ENCODE measurements around the gene INTS11.
A peak's percentile ranks its signal among the peaks of the same experiment; 100 is the strongest.

INTS11 gene

GRCh38 chr1:1308756-1309250 lies 15.7 kb downstream of the INTS11 start:
- TF ChIP-seq CTCF (conservative IDR thresholded peaks at IDR 0.05; ENCODE audit: low read depth, low read length) = no peak
- DNase-seq (ENCODE audit: low read depth) = no peak
- peak overlapping the region; percentile 48 for H3K4me3 ChIP-seq (ENCODE audit: low read length)

- no peak for TF ChIP-seq CTCF (conservative IDR thresholded peaks at IDR 0.05; ENCODE audit: low read depth, low read length)
- H3K4me3 ChIP-seq (ENCODE audit: low read length) = peak within 1 kb of the TSS; percentile 61
These were observed 16.3 kb downstream of the INTS11 start, which contains the start of the genes ACAP3 and PUSL1 for GRCh38 chr1:1307923-1308755. TSS of gene ACAP3 (minus strand) at chr1:1307930. CDS start at chr1:1307815, 115 bp downstream. TSS of gene PUSL1 (plus strand) at chr1:1308597. CDS start at chr1:1308644, 47 bp downstream.

GRCh38 chr1:1307261-1307922 lies 17.1 kb downstream of the INTS11 start:
- no peak for DNase-seq (ENCODE audit: low read depth)
- peak overlapping the region; percentile 61 for H3K4me3 ChIP-seq (ENCODE audit: low read length)
- no peak for TF ChIP-seq CTCF (conservative IDR thresholded peaks at IDR 0.05; ENCODE audit: low read depth, low read length)

More at GRCh38 chr1:1307923-1308755, 16.3 kb downstream of the INTS11 start, which contains the start of the genes ACAP3 and PUSL1:
- peak; percentile 62 for DNase-seq (ENCODE audit: low read depth)

GRCh38 chr1:1306661-1307260 lies 17.7 kb downstream of the INTS11 start:
- H3K4me3 ChIP-seq (ENCODE audit: low read length) = peak overlapping the region; percentile 61
- TF ChIP-seq CTCF (conservative IDR thresholded peaks at IDR 0.05; ENCODE audit: low read depth, low read length) = no peak
- DNase-seq (ENCODE audit: low read depth) = no peak

GRCh38 chr1:1306070-1306660 lies 18.3 kb downstream of the INTS11 start:
- no peak for DNase-seq (ENCODE audit: low read depth)
- peak; percentile 28 for TF ChIP-seq CTCF (conservative IDR thresholded peaks at IDR 0.05; ENCODE audit: low read depth, low read length)
- H3K4me3 ChIP-seq (ENCODE audit: low read length) = peak overlapping the region; percentile 61

GRCh38 chr1:1305300-1306069 lies 19.0 kb downstream of the INTS11 start:
- peak; percentile 13 for TF ChIP-seq CTCF (conservative IDR thresholded peaks at IDR 0.05; ENCODE audit: low read depth, low read length)
- H3K4me3 ChIP-seq (ENCODE audit: low read length) = no peak overlapping the region
- no peak for DNase-seq (ENCODE audit: low read depth)

Measured in retinal pigment epithelial cell (primary cell).